Osteocyte (in vitro differentiated cells): Measurements from ENCODE around the gene C1QTNF4. TPM values are rescaled to one million over a fixed set of nuclear protein-coding genes. Genes with fewer than 3 reads are reported as not detected.

Source experiments
- DNase-seq: peaks from one replicate; pipeline ENCODE4 v3.0.0; 2021; ENCODE audit warnings: mixed read lengths; ENCODE audit not compliant: unreplicated experiment; ENCODE audit errors: extremely low spot score
- H3K27ac Mint-ChIP-seq: one replicate; pipeline ENCODE4 v1.8.0; 2021; ENCODE audit warnings: mild to moderate bottlenecking, mixed read lengths; ENCODE audit not compliant: unreplicated experiment
- H3K27me3 Mint-ChIP-seq: one replicate; pipeline ENCODE4 v1.8.0; 2021; ENCODE audit warnings: mixed read lengths; ENCODE audit not compliant: unreplicated experiment
- H3K36me3 Mint-ChIP-seq: one replicate; pipeline ENCODE4 v1.8.0; 2021; ENCODE audit warnings: mixed read lengths; ENCODE audit not compliant: unreplicated experiment
- H3K4me1 Mint-ChIP-seq: one replicate; pipeline ENCODE4 v1.8.0; 2021; ENCODE audit warnings: mixed read lengths; ENCODE audit not compliant: unreplicated experiment
- H3K4me3 Mint-ChIP-seq: one replicate; pipeline ENCODE4 v1.8.0; 2021; ENCODE audit warnings: mild to moderate bottlenecking, moderate library complexity, mixed read lengths; ENCODE audit not compliant: unreplicated experiment
- H3K9me3 Mint-ChIP-seq: one replicate; pipeline ENCODE4 v1.8.0; 2021; ENCODE audit warnings: mixed read lengths; ENCODE audit not compliant: unreplicated experiment
- CTCF ChIP-seq: fragments of 200-600 bp; sonication (generic); IDR thresholded peaks from 2 replicates; pipeline ENCODE4 v1.5.0; 2021; ENCODE audit warnings: antibody characterized with exemption, mild to moderate bottlenecking, moderate library complexity
- total RNA-seq: library from RNA; stranded (reverse); gene quantifications from 2 replicates; pipeline ENCODE4 v1.2.1, GENCODE V29; 2021

The C1QTNF4 gene
- total RNA-seq, 1 donor from 2014 or later = 0.51 TPM

GRCh38 chr11:47606731-47607130 is 12.5 kb upstream of the C1QTNF4 start:
- no peak for TF ChIP-seq CTCF
- H3K27ac Mint-ChIP-seq = peak overlapping the region; percentile 3
- H3K4me1 Mint-ChIP-seq = peaks cover 21% of the 10 kb centered on the region
- peaks cover 5% of the 10 kb centered on the region for H3K36me3 Mint-ChIP-seq
- H3K27me3 Mint-ChIP-seq = no peaks in the 10 kb centered on the region
- no peak overlapping the region for H3K4me3 Mint-ChIP-seq
- DNase-seq = no peak
- H3K9me3 Mint-ChIP-seq = no peaks in the 10 kb centered on the region

GRCh38 chr11:47605921-47606320 is 11.7 kb upstream of the C1QTNF4 start:
- Mint-ChIP-seq H3K9me3 (no peaks in the 10 kb centered on the region), H3K36me3 (peaks cover 5% of the 10 kb centered on the region), H3K4me3 (no peak overlapping the region), H3K4me1 (peaks cover 21% of the 10 kb centered on the region), H3K27ac (no peak overlapping the region), H3K27me3 (no peaks in the 10 kb centered on the region)
- TF ChIP-seq CTCF = no peak
- DNase-seq = no peak

- Mint-ChIP-seq H3K4me1 (peaks cover 23% of the 10 kb centered on the region), H3K27me3 (no peaks in the 10 kb centered on the region), H3K27ac (no peak overlapping the region), H3K9me3 (no peaks in the 10 kb centered on the region), H3K4me3 (no peak overlapping the region), H3K36me3 (peaks cover 3% of the 10 kb centered on the region)
- DNase-seq = no peak
- no peak for TF ChIP-seq CTCF
These were observed 9.1 kb upstream of the C1QTNF4 start for GRCh38 chr11:47603295-47603694.

GRCh38 chr11:47599902-47600301 is 5.7 kb upstream of the C1QTNF4 start:
- DNase-seq = no peak
- no peak overlapping the region for H3K4me3 Mint-ChIP-seq
- H3K27me3 Mint-ChIP-seq = peaks cover 9% of the 10 kb centered on the region
- TF ChIP-seq CTCF = no peak
- peaks cover 4% of the 10 kb centered on the region for H3K4me1 Mint-ChIP-seq
- no peaks in the 10 kb centered on the region for H3K36me3 Mint-ChIP-seq
- H3K9me3 Mint-ChIP-seq = no peaks in the 10 kb centered on the region
- no peak overlapping the region for H3K27ac Mint-ChIP-seq

- H3K4me3 Mint-ChIP-seq = no peak overlapping the region
- TF ChIP-seq CTCF = no peak
- H3K9me3 Mint-ChIP-seq = no peaks in the 10 kb centered on the region
- DNase-seq = no peak
- peaks cover 26% of the 10 kb centered on the region for H3K27me3 Mint-ChIP-seq
- H3K27ac Mint-ChIP-seq = no peak overlapping the region
- H3K4me1 Mint-ChIP-seq = peaks cover 13% of the 10 kb centered on the region
- H3K36me3 Mint-ChIP-seq = no peaks in the 10 kb centered on the region
These were observed 1.8 kb upstream of the C1QTNF4 start for GRCh38 chr11:47595967-47596366.
